Mammary epithelial cell (primary cell): ENCODE measurements around the gene NR1H3.

ENCODE experiments used
- CTCF ChIP-seq, 2 donors: IDR thresholded peaks in 1 of 2; conservative IDR thresholded peaks in 1 of 2; 2 replicates each; pipeline ENCODE4 v1.5.1; 2011 to 2012; ENCODE audit warnings: inconsistent platforms in 2 of 2, low read length in 2 of 2, mild to moderate bottlenecking in 2 of 2, control low read depth in 1 of 2, low read depth in 1 of 2; ENCODE audit not compliant: insufficient read depth in 1 of 2; ENCODE audit errors: extremely low read depth in 1 of 2
- EZH2 ChIP-seq: IDR thresholded peaks from 2 replicates; pipeline ENCODE4 v1.6.1; 2012; ENCODE audit warnings: low read length, inconsistent platforms, borderline replicate concordance

GRCh38 chr11:47257517-47258316 lies at the start of gene NR1H3:
- peak; percentile 31 to 39 for TF ChIP-seq CTCF (conservative IDR thresholded peaks at IDR 0.05 in 1 of 2, IDR thresholded peaks at IDR 0.05 in 1 of 2; ENCODE audit: extremely low read depth in 1 of 2, insufficient read depth in 1 of 2, low read depth in 1 of 2, low read length in 2 of 2)
- no peak for TF ChIP-seq EZH2
